Chondrocyte (in vitro differentiated cells): Measurements from ENCODE around the gene PLPP4. TPM values are rescaled to one million over a fixed set of nuclear protein-coding genes. Genes with fewer than 3 reads are reported as not detected.

Experiments
- DNase-seq: peaks from one replicate; pipeline ENCODE4 v3.0.0; 2021; ENCODE audit warnings: mixed read lengths, low spot score
- H3K27ac Mint-ChIP-seq: one replicate; pipeline ENCODE4 v1.8.0; 2021; ENCODE audit warnings: mild to moderate bottlenecking, moderate library complexity, mixed read lengths; ENCODE audit not compliant: unreplicated experiment
- H3K27me3 Mint-ChIP-seq: 2 replicates; pipeline ENCODE4 v1.8.0; 2021; ENCODE audit warnings: low read depth, mixed read lengths
- H3K36me3 Mint-ChIP-seq: 2 replicates; pipeline ENCODE4 v1.8.0; 2021; ENCODE audit warnings: low read depth, mixed read lengths
- H3K4me1 Mint-ChIP-seq: 2 replicates; pipeline ENCODE4 v1.8.0; 2021; ENCODE audit warnings: low read depth, mild to moderate bottlenecking, mixed read lengths
- H3K4me3 Mint-ChIP-seq: one replicate; pipeline ENCODE4 v1.8.0; 2021; ENCODE audit warnings: mild to moderate bottlenecking, moderate library complexity, mixed read lengths; ENCODE audit not compliant: unreplicated experiment
- H3K9me3 Mint-ChIP-seq: 2 replicates; pipeline ENCODE4 v1.8.0; 2021; ENCODE audit warnings: low read depth, mixed read lengths
- total RNA-seq: library from RNA; stranded (reverse); gene quantifications from 3 replicates; pipeline ENCODE4 v1.2.1, GENCODE V29; 2021
- TF ChIP-seq, protein P1 (sequence below): fragments of 200-600 bp; sonication (generic); IDR thresholded peaks from 2 replicates; pipeline ENCODE4 v1.5.0; 2021; ENCODE audit warnings: antibody characterized with exemption, mild to moderate bottlenecking, moderate library complexity

PLPP4 gene
- total RNA-seq, 1 donor from 2014 or later: 3.0 TPM

- Mint-ChIP-seq H3K36me3 (no peaks in the 10 kb centered on the region), H3K27ac (no peak overlapping the region), H3K4me1 (peaks cover 3% of the 10 kb centered on the region), H3K4me3 (no peak overlapping the region), H3K9me3 (peaks cover 16% of the 10 kb centered on the region), H3K27me3 (no peaks in the 10 kb centered on the region)
- no peak for DNase-seq
- TF ChIP-seq, protein P1, sequence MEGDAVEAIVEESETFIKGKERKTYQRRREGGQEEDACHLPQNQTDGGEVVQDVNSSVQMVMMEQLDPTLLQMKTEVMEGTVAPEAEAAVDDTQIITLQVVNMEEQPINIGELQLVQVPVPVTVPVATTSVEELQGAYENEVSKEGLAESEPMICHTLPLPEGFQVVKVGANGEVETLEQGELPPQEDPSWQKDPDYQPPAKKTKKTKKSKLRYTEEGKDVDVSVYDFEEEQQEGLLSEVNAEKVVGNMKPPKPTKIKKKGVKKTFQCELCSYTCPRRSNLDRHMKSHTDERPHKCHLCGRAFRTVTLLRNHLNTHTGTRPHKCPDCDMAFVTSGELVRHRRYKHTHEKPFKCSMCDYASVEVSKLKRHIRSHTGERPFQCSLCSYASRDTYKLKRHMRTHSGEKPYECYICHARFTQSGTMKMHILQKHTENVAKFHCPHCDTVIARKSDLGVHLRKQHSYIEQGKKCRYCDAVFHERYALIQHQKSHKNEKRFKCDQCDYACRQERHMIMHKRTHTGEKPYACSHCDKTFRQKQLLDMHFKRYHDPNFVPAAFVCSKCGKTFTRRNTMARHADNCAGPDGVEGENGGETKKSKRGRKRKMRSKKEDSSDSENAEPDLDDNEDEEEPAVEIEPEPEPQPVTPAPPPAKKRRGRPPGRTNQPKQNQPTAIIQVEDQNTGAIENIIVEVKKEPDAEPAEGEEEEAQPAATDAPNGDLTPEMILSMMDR: no peak
Measured at GRCh38 chr10:120555842-120556532, 99.0 kb downstream of the PLPP4 start.

DNA sequence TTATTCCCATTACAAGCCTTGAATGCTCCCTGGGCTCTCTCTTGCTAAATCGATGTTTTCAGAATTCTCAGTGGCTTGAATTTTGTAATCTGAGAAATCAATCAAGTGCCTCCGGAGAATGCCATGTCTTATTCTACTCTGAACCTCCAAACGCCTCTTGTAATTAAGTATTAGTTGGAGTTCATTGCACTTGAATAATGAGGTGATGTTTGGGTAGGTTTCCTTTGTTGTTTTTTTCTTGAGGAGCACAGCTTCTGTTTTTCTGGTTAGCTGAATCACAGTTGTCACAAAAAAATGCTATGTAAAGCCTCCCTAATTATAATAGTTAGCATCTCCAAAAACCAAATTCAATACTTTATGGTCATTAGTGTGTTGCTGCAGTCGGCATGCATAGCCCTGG is 100.3 kb downstream of the PLPP4 start:
- Mint-ChIP-seq H3K4me1 (peaks cover 3% of the 10 kb centered on the region), H3K9me3 (peaks cover 16% of the 10 kb centered on the region), H3K27ac (no peak overlapping the region), H3K4me3 (no peak overlapping the region), H3K36me3 (no peaks in the 10 kb centered on the region), H3K27me3 (no peaks in the 10 kb centered on the region)
- DNase-seq: no peak
- TF ChIP-seq, protein P1: no peak

GRCh38 chr10:120559800-120560199 is 102.8 kb downstream of the PLPP4 start:
- TF ChIP-seq, protein P1: no peak
- Mint-ChIP-seq H3K27ac (no peak overlapping the region), H3K4me3 (no peak overlapping the region), H3K27me3 (no peaks in the 10 kb centered on the region), H3K9me3 (no peaks in the 10 kb centered on the region), H3K36me3 (no peaks in the 10 kb centered on the region), H3K4me1 (peaks cover 3% of the 10 kb centered on the region)
- DNase-seq: no peak

DNA sequence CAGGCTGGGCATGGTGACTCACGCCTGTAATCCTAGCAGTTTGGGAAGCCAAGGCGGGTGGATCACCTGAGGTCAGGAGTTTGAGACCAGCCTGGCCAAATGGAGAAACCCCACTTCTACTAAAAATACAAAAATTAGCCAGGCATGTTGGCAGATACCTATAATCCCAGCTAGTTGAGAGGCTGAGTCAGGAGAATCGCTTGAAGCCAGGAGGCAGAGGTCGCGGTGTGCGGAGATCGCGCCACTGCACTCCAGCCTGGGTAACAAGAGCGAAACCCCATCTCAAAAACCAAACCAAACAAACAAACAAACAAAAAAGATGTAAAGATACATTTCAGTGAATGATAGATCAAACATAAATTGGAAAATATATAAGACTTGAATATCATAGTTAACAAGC is 105.9 kb downstream of the PLPP4 start:
- H3K4me1 Mint-ChIP-seq: no peaks in the 10 kb centered on the region
- H3K27me3 Mint-ChIP-seq: no peaks in the 10 kb centered on the region
- H3K9me3 Mint-ChIP-seq: no peaks in the 10 kb centered on the region
- no peak overlapping the region for H3K4me3 Mint-ChIP-seq
- H3K27ac Mint-ChIP-seq: no peak overlapping the region
- DNase-seq: no peak
- no peaks in the 10 kb centered on the region for H3K36me3 Mint-ChIP-seq
- TF ChIP-seq, protein P1: no peak

DNA sequence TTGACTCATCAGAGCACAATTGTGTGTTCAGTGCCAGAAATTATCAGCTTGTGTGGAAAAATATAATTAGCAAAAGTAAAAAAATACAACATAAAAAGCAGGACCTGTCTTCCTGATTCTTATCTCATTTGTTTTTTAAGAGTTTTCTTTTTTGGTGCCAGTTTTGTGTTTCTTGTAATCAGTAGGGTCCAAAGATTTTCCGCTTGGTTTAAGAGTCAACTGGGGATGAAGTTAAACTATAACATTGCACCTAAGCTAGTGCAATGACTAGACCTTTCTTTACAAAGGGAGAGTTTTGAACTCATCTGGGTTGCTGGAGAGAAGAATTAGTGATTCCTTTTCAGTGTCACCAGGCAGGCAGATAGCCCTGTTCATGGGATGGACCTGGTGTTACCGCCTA is 113.4 kb downstream of the PLPP4 start:
- Mint-ChIP-seq H3K36me3 (no peaks in the 10 kb centered on the region), H3K9me3 (no peaks in the 10 kb centered on the region), H3K4me3 (no peak overlapping the region), H3K4me1 (no peaks in the 10 kb centered on the region), H3K27ac (no peak overlapping the region), H3K27me3 (no peaks in the 10 kb centered on the region)
- TF ChIP-seq, protein P1: no peak
- no peak for DNase-seq
